KMS-11 (cell line): Measurements from ENCODE around the gene EXOC8.

ENCODE experiments used
- H2AFZ ChIP-seq: fragments of 200-600 bp; sonication (generic); 2 replicates; pipeline ENCODE4 v1.6.1; 2016; ENCODE audit warnings: antibody characterized with exemption, mixed run types, low read depth
- H3K27ac ChIP-seq: fragments of 200-600 bp; sonication (generic); 2 replicates; pipeline ENCODE4 v1.6.1; 2016; ENCODE audit warnings: mild to moderate bottlenecking, mixed run types
- H3K27me3 ChIP-seq: fragments of 200-600 bp; sonication (generic); 2 replicates; pipeline ENCODE4 v1.6.1; 2017; ENCODE audit warnings: mild to moderate bottlenecking, low read depth, mixed run types, moderate library complexity; ENCODE audit not compliant: insufficient read depth
- H3K36me3 ChIP-seq: fragments of 200-600 bp; sonication (generic); 2 replicates; pipeline ENCODE4 v1.6.1; 2017; ENCODE audit warnings: mild to moderate bottlenecking, mixed run types; ENCODE audit not compliant: insufficient read depth
- H3K4me1 ChIP-seq: fragments of 200-600 bp; sonication (generic); 2 replicates; pipeline ENCODE4 v1.6.1; 2016; ENCODE audit warnings: mild to moderate bottlenecking, low read depth, mixed run types; ENCODE audit not compliant: poor library complexity, severe bottlenecking
- H3K4me2 ChIP-seq: fragments of 200-600 bp; sonication (generic); 2 replicates; pipeline ENCODE4 v1.7.0; 2016; ENCODE audit warnings: mild to moderate bottlenecking, mixed run types
- H3K4me3 ChIP-seq: fragments of 200-600 bp; sonication (generic); IDR thresholded peaks from 2 replicates; pipeline ENCODE4 v1.6.1; 2017; ENCODE audit warnings: low read depth, low read length, mixed read lengths; ENCODE audit not compliant: insufficient read depth
- H3K79me2 ChIP-seq: fragments of 200-600 bp; sonication (generic); 2 replicates; pipeline ENCODE4 v1.6.1; 2016; ENCODE audit warnings: low read depth, mixed run types; ENCODE audit not compliant: insufficient read depth
- H3K9ac ChIP-seq: fragments of 200-600 bp; sonication (generic); 2 replicates; pipeline ENCODE4 v1.6.1; 2016; ENCODE audit warnings: mild to moderate bottlenecking, mixed run types
- H4K20me1 ChIP-seq: fragments of 200-600 bp; sonication (generic); 2 replicates; pipeline ENCODE4 v1.6.1; 2016; ENCODE audit warnings: mild to moderate bottlenecking, mixed run types; ENCODE audit not compliant: insufficient read depth
- CTCF ChIP-seq: fragments of 200-600 bp; sonication (generic); conservative IDR thresholded peaks from 2 replicates; pipeline ENCODE4 v1.6.1; 2017; ENCODE audit warnings: low read depth, mild to moderate bottlenecking, antibody characterized with exemption, low read length, moderate library complexity, mixed read lengths

Gene EXOC8

GRCh38 chr1:231337472-231338269 is at the start of gene EXOC8:
Gene EXOC8 (minus strand): TSS chr1:231337852. CDS start chr1:231337745, 107 bp downstream.
- Histone ChIP-seq H3K36me3 (no peaks in the 10 kb centered on the region; the same call in 1 of the 2 replicates), H4K20me1 (no peaks in the 10 kb centered on the region), H3K4me2 (peak within 1 kb of the TSS; percentile 95), H2AFZ (peak within 1 kb of the TSS; percentile 93), H3K27me3 (no peaks in the 10 kb centered on the region), H3K79me2 (peaks cover 74% of the 10 kb centered on the region), H3K27ac (peak within 1 kb of the TSS; percentile 82), H3K9ac (peak within 1 kb of the TSS; percentile 83), H3K4me3 (peak within 1 kb of the TSS; percentile 96), H3K4me1 (peaks cover 48% of the 10 kb centered on the region)
- peak; percentile 34; the same call in 1 of the 2 replicates for TF ChIP-seq CTCF

GRCh38 chr1:231386466-231386865 is 48.8 kb upstream of the EXOC8 start:
- Histone ChIP-seq H3K4me2 (no peak overlapping the region), H2AFZ (no peak overlapping the region), H3K79me2 (no peaks in the 10 kb centered on the region; the same call in 1 of the 2 replicates), H3K36me3 (no peaks in the 10 kb centered on the region), H3K9ac (no peak overlapping the region), H3K4me3 (no peak overlapping the region), H3K27ac (no peak overlapping the region), H3K4me1 (peaks cover 4% of the 10 kb centered on the region), H3K27me3 (no peaks in the 10 kb centered on the region), H4K20me1 (no peaks in the 10 kb centered on the region)
- TF ChIP-seq CTCF: no peak

GRCh38 chr1:231385416-231385748 is 47.7 kb upstream of the EXOC8 start:
- H3K9ac ChIP-seq: no peak overlapping the region
- H3K79me2 ChIP-seq: no peaks in the 10 kb centered on the region; the same call in 1 of the 2 replicates
- H3K4me3 ChIP-seq: no peak overlapping the region
- TF ChIP-seq CTCF: no peak
- no peak overlapping the region for H3K27ac ChIP-seq
- H3K27me3 ChIP-seq: no peaks in the 10 kb centered on the region
- peaks cover 7% of the 10 kb centered on the region for H3K4me1 ChIP-seq
- H3K36me3 ChIP-seq: no peaks in the 10 kb centered on the region
- no peak overlapping the region for H2AFZ ChIP-seq
- H4K20me1 ChIP-seq: no peaks in the 10 kb centered on the region
- no peak overlapping the region for H3K4me2 ChIP-seq

- Histone ChIP-seq H3K36me3 (no peaks in the 10 kb centered on the region), H3K4me1 (peaks cover 12% of the 10 kb centered on the region), H4K20me1 (no peaks in the 10 kb centered on the region), H3K4me2 (no peak overlapping the region), H3K9ac (no peak overlapping the region), H3K4me3 (no peak overlapping the region), H3K79me2 (no peaks in the 10 kb centered on the region; the same call in 1 of the 2 replicates), H3K27me3 (no peaks in the 10 kb centered on the region), H2AFZ (no peak overlapping the region), H3K27ac (no peak overlapping the region)
- no peak for TF ChIP-seq CTCF
Observed at GRCh38 chr1:231384696-231385415, 47.2 kb upstream of the EXOC8 start.
